OCI-LY3 (cell line): Measurements from ENCODE around the gene IAPP.

ENCODE experiments used
- H2AFZ ChIP-seq: fragments of 200-600, 300-600 bp; shearing (Covaris generic); 2 replicates; pipeline ENCODE4 v1.6.0; 2014; ENCODE audit warnings: antibody characterized with exemption, low read depth, low read length
- H3K27ac ChIP-seq: fragments of 200-600, 300-600 bp; sonication (generic); 2 replicates; pipeline ENCODE4 v1.5.1; 2014; ENCODE audit warnings: mild to moderate bottlenecking, low read length, moderate library complexity, mixed read lengths
- H3K27me3 ChIP-seq: fragments of 200-600, 300-600 bp; sonication (generic); 2 replicates; pipeline ENCODE4 v1.6.1; 2014; ENCODE audit warnings: low read depth, low read length, mixed read lengths
- H3K36me3 ChIP-seq: fragments of 200-600, 300-600 bp; sonication (generic); replicated peaks from 2 replicates; pipeline ENCODE3; 2014; ENCODE audit warnings: low read depth, low read length, mixed read lengths
- H3K4me1 ChIP-seq: fragments of 300-600, 200-600 bp; sonication (generic); 2 replicates; pipeline ENCODE4 v1.6.1; 2014; ENCODE audit warnings: low read length, mixed read lengths
- H3K4me2 ChIP-seq: fragments of 200-600, 300-600 bp; sonication (generic); 2 replicates; pipeline ENCODE4 v1.6.1; 2014; ENCODE audit warnings: low read length, mixed read lengths
- H3K4me3 ChIP-seq: fragments of 300-600, 200-600 bp; sonication (generic); 2 replicates; pipeline ENCODE4 v1.5.1; 2014; ENCODE audit warnings: antibody characterized with exemption, mild to moderate bottlenecking, low read length, moderate library complexity
- H3K79me2 ChIP-seq: fragments of 300-600, 200-600 bp; shearing (Covaris generic); 2 replicates; pipeline ENCODE4 v1.6.1; 2014; ENCODE audit warnings: mild to moderate bottlenecking, low read length, mixed read lengths
- H3K9ac ChIP-seq: fragments of 300-600, 200-600 bp; shearing (Covaris generic); 2 replicates; pipeline ENCODE4 v1.6.0; 2014; ENCODE audit warnings: mild to moderate bottlenecking, low read length, moderate library complexity
- H3K9me3 ChIP-seq: fragments of 200-600, 300-600 bp; shearing (Covaris generic); 2 replicates; pipeline ENCODE4 v1.6.1; 2014; ENCODE audit warnings: low read length, mixed read lengths; ENCODE audit not compliant: insufficient read depth
- H4K20me1 ChIP-seq: fragments of 200-600, 300-600 bp; sonication (generic); 2 replicates; pipeline ENCODE4 v1.6.1; 2016; ENCODE audit warnings: low read length, mixed read lengths; ENCODE audit not compliant: insufficient read depth
- EZH2phosphoT487 ChIP-seq: fragments of 200-600 bp; shearing (Covaris generic); IDR thresholded peaks from 2 replicates; pipeline ENCODE4 v1.6.1; 2018; ENCODE audit warnings: antibody characterized with exemption, mixed run types, low read depth
- TF ChIP-seq, protein P1 (sequence below): fragments of 200-600, 300-600 bp; sonication (generic); IDR thresholded peaks from 2 replicates; pipeline ENCODE4 v1.5.1; 2014; ENCODE audit warnings: antibody characterized with exemption, low read length, low read depth

Gene IAPP

DNA sequence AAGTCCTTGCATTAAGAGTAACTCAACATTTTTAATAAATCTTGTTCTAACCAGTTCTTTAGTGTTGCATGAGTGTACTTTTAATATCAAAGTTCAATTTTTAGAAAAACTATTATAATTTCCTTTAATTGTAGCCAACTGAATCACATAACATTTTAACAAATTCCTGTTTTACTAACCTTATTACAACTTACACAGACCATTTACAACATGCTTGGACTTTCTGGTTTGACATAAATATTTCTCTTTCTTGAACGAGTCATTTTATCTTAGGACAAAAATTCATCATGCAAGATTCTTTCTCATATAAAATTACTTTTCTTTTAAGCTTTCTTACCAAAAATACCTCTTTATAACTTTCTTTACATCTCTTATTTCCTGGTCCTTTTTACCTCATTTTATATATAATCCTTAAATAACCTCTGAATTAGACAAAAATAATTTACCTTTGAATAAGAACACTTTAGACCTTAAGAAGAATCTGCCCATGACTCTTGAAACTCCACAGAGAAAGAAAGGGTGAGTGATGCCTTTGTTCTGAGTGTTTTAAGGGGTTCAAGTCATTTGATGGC is 41.9 kb upstream of the IAPP start:
- Histone ChIP-seq H3K79me2 (no peaks in the 10 kb centered on the region), H4K20me1 (no peaks in the 10 kb centered on the region), H3K4me3 (no peak overlapping the region), H3K9ac (no peak overlapping the region), H2AFZ (no peak overlapping the region), H3K4me1 (no peaks in the 10 kb centered on the region), H3K36me3 (no peaks in the 10 kb centered on the region), H3K27ac (no peak overlapping the region), H3K4me2 (no peak overlapping the region), H3K27me3 (no peaks in the 10 kb centered on the region), H3K9me3 (peaks cover 5% of the 10 kb centered on the region; the same call in 1 of the 2 replicates)
- TF ChIP-seq, protein P1, sequence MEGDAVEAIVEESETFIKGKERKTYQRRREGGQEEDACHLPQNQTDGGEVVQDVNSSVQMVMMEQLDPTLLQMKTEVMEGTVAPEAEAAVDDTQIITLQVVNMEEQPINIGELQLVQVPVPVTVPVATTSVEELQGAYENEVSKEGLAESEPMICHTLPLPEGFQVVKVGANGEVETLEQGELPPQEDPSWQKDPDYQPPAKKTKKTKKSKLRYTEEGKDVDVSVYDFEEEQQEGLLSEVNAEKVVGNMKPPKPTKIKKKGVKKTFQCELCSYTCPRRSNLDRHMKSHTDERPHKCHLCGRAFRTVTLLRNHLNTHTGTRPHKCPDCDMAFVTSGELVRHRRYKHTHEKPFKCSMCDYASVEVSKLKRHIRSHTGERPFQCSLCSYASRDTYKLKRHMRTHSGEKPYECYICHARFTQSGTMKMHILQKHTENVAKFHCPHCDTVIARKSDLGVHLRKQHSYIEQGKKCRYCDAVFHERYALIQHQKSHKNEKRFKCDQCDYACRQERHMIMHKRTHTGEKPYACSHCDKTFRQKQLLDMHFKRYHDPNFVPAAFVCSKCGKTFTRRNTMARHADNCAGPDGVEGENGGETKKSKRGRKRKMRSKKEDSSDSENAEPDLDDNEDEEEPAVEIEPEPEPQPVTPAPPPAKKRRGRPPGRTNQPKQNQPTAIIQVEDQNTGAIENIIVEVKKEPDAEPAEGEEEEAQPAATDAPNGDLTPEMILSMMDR, result no peak
- no peak for TF ChIP-seq EZH2phosphoT487

- Histone ChIP-seq H3K36me3 (no peaks in the 10 kb centered on the region), H4K20me1 (no peaks in the 10 kb centered on the region), H3K4me2 (no peak within 1 kb of the TSS), H3K9me3 (peaks cover 5% of the 10 kb centered on the region; the same call in 1 of the 2 replicates), H3K27me3 (no peaks in the 10 kb centered on the region), H3K79me2 (no peaks in the 10 kb centered on the region), H3K9ac (no peak within 1 kb of the TSS), H3K27ac (no peak within 1 kb of the TSS), H3K4me1 (no peaks in the 10 kb centered on the region), H2AFZ (no peak within 1 kb of the TSS), H3K4me3 (no peak within 1 kb of the TSS)
- TF ChIP-seq EZH2phosphoT487, result no peak
- TF ChIP-seq, protein P1, result no peak
These were observed 37.9 kb upstream of the IAPP start, which contains the start of gene SLCO1A2 for GRCh38 chr12:21334771-21335325. Gene SLCO1A2 (minus strand): TSS chr12:21334917. CDS start chr12:21334647, 270 bp downstream.

GRCh38 chr12:21336656-21337055 is 36.0 kb upstream of the IAPP start:
- no peaks in the 10 kb centered on the region for H3K79me2 ChIP-seq
- no peaks in the 10 kb centered on the region for H3K36me3 ChIP-seq
- no peaks in the 10 kb centered on the region for H3K27me3 ChIP-seq
- H3K9me3 ChIP-seq, result no peaks in the 10 kb centered on the region
- no peak overlapping the region for H3K4me3 ChIP-seq
- H2AFZ ChIP-seq, result no peak overlapping the region
- no peak overlapping the region for H3K27ac ChIP-seq
- H4K20me1 ChIP-seq, result no peaks in the 10 kb centered on the region
- H3K9ac ChIP-seq, result no peak overlapping the region
- H3K4me1 ChIP-seq, result no peaks in the 10 kb centered on the region
- TF ChIP-seq, protein P1, result no peak
- no peak for TF ChIP-seq EZH2phosphoT487
- H3K4me2 ChIP-seq, result no peak overlapping the region

- Histone ChIP-seq H3K36me3 (no peaks in the 10 kb centered on the region), H3K9me3 (no peaks in the 10 kb centered on the region), H2AFZ (no peak overlapping the region), H3K4me1 (no peaks in the 10 kb centered on the region), H3K4me3 (no peak overlapping the region), H4K20me1 (no peaks in the 10 kb centered on the region), H3K4me2 (no peak overlapping the region), H3K27ac (no peak overlapping the region), H3K79me2 (no peaks in the 10 kb centered on the region), H3K27me3 (no peaks in the 10 kb centered on the region), H3K9ac (no peak overlapping the region)
- TF ChIP-seq, protein P1, result no peak
- no peak for TF ChIP-seq EZH2phosphoT487
These were observed 35.2 kb upstream of the IAPP start for GRCh38 chr12:21337453-21337852.
